OCI-LY1 (cell line): ENCODE results near the gene LDLRAD3.

Experiments used
- EZH2 ChIP-seq: fragments of 200-600 bp; sonication (generic), shearing (Covaris generic); IDR thresholded peaks from 2 replicates; pipeline ENCODE4 v1.8.0; 2017; ENCODE audit warnings: borderline replicate concordance, mixed run types, mild to moderate bottlenecking, antibody characterized with exemption, low read length, moderate library complexity, mixed read lengths
- TF ChIP-seq, protein P1 (sequence below): fragments of 200-600 bp; sonication (generic), shearing (Covaris generic); IDR thresholded peaks from 2 replicates; pipeline ENCODE4 v1.5.1; 2017; ENCODE audit warnings: mild to moderate bottlenecking, antibody characterized with exemption, low read length, moderate library complexity, mixed read lengths

DNA sequence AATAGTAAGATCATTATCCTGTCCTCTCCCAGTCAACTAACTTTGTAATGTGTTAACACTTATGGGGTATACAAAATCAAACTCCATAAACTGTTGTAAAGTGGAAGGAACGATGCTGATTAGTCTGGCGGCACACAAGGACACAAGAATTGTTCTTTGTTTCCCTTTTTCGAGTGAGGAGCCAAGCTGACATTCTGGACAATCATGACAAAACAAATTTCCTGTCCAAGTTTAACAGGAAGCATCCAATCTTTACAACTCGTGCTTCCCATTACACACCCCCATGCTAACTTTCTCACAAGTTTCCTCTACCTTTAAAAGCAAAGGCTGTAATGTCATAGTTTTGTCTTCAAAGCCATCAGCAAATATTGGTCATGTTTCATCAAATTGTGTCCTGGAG is 20.4 kb upstream of the LDLRAD3 start:
- TF ChIP-seq, protein P1, sequence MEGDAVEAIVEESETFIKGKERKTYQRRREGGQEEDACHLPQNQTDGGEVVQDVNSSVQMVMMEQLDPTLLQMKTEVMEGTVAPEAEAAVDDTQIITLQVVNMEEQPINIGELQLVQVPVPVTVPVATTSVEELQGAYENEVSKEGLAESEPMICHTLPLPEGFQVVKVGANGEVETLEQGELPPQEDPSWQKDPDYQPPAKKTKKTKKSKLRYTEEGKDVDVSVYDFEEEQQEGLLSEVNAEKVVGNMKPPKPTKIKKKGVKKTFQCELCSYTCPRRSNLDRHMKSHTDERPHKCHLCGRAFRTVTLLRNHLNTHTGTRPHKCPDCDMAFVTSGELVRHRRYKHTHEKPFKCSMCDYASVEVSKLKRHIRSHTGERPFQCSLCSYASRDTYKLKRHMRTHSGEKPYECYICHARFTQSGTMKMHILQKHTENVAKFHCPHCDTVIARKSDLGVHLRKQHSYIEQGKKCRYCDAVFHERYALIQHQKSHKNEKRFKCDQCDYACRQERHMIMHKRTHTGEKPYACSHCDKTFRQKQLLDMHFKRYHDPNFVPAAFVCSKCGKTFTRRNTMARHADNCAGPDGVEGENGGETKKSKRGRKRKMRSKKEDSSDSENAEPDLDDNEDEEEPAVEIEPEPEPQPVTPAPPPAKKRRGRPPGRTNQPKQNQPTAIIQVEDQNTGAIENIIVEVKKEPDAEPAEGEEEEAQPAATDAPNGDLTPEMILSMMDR: no peak
- no peak for TF ChIP-seq EZH2
